AG04449 (cell line): ENCODE data around the gene CASP7.

Experiments used
- CTCF ChIA-PET: fragments of 350-600 bp; formaldehyde crosslinking; extraction: SDS; loops from one replicate; lab custom pipeline; 2021; ENCODE audit warnings: antibody characterized with exemption; lab: Yijun Ruan, JAX
- POLR2A ChIA-PET: fragments of 400-600, 350-600 bp; formaldehyde crosslinking; extraction: SDS; loops from one replicate; lab custom pipeline; 2020; ENCODE audit warnings: antibody characterized with exemption, inconsistent platforms; lab: Yijun Ruan, JAX
- DNase-seq: peaks from one replicate; pipeline ENCODE4 v3.0.0-alpha.2; 2010; ENCODE audit warnings: low read depth, low spot score
- H3K4me3 ChIP-seq: 2 replicates; pipeline ENCODE4 v1.5.1; 2011; ENCODE audit warnings: low read depth, mild to moderate bottlenecking, control low read depth, low read length
- TF ChIP-seq, protein P1 (sequence below): IDR thresholded peaks from one replicate; pipeline ENCODE4 v1.5.1; 2011; ENCODE audit warnings: mild to moderate bottlenecking, moderate library complexity, low read length, control low read depth, inconsistent platforms; ENCODE audit not compliant: insufficient read depth; ENCODE audit errors: missing control alignments

CASP7 gene

DNA sequence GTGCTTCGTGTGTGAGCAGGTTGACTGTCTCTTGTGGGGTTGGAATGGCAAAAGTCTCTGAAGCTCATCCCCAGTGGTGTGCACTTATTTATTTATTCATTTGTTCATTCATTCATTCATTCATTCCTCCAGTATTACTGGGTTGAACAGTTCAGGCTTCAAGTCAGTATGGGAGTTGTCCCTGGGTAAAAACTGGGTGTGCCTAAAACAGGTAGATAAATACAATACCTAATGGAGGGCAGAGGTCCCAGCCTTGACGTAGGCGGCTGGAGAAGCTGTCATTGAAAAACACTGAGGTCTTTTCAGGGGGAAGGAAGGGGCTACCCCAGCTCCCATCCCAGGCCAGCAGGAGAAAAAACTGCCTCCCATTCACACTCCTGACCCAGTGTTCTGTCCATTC, 11.0 kb downstream of the CASP7 start:
- TF ChIP-seq, protein P1, sequence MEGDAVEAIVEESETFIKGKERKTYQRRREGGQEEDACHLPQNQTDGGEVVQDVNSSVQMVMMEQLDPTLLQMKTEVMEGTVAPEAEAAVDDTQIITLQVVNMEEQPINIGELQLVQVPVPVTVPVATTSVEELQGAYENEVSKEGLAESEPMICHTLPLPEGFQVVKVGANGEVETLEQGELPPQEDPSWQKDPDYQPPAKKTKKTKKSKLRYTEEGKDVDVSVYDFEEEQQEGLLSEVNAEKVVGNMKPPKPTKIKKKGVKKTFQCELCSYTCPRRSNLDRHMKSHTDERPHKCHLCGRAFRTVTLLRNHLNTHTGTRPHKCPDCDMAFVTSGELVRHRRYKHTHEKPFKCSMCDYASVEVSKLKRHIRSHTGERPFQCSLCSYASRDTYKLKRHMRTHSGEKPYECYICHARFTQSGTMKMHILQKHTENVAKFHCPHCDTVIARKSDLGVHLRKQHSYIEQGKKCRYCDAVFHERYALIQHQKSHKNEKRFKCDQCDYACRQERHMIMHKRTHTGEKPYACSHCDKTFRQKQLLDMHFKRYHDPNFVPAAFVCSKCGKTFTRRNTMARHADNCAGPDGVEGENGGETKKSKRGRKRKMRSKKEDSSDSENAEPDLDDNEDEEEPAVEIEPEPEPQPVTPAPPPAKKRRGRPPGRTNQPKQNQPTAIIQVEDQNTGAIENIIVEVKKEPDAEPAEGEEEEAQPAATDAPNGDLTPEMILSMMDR: no peak
- DNase-seq: no peak
- ChIA-PET CTCF (interaction anchor here (1.3 to 3.3 kb wide), 2 partner anchors 12 to 411 kb away, joined by 3 to 10 read pairs; no protein-coding TSS in a partner anchor), POLR2A (no interaction called here)
- H3K4me3 ChIP-seq: no peak overlapping the region

DNA sequence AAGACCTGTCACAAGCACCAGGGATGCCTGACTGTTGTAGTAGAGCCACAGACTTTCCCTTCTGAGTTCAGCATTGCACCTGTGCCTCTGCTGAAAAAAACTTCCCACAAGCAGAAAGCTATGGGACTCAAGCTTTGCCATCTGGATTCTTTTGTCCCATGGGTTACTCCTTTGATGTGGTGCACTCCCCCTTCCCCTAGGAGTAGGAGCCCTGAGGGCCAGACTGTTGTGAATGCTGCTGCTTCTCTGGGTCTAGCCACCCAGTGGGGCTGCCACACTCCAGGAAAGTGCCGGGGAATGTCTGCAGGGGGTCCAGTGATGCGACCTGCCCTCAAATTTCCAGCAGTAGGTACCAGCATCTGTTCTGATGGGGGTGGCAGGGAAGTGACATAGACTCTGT, 11.7 kb downstream of the CASP7 start:
- TF ChIP-seq, protein P1: no peak
- no peak for DNase-seq
- ChIA-PET POLR2A (no interaction called here), CTCF (interaction anchor here (0.7 to 3.3 kb wide), 5 partner anchors 11 to 410 kb away, joined by 3 to 10 read pairs (median 3); no protein-coding TSS in a partner anchor)
- no peak overlapping the region for H3K4me3 ChIP-seq

DNA sequence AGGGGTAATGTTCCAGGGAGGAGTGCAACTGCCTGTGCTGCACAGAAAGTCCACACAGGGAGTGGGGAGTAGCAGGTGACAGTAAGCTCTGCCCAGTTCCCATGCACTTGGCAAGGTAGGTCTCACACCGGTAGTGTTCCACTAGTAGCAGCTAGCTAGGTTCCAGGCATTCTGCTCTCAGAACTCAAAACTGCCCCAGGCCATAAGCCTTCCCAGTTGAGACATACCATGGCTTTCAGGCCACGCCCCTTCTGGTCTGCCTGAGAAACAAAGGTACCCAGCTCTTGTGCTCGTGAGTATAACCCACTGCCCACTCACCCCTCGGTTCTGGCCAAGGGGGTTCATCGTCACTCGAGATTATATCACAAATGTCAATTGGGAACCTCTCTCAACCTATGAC, 12.6 kb downstream of the CASP7 start:
- ChIA-PET CTCF (interaction anchor here (1.0 to 3.3 kb wide), 5 partner anchors 10 to 409 kb away, joined by 3 to 10 read pairs (median 3); no protein-coding TSS in a partner anchor), POLR2A (no interaction called here)
- no peak for DNase-seq
- no peak overlapping the region for H3K4me3 ChIP-seq
- TF ChIP-seq, protein P1: no peak

DNA sequence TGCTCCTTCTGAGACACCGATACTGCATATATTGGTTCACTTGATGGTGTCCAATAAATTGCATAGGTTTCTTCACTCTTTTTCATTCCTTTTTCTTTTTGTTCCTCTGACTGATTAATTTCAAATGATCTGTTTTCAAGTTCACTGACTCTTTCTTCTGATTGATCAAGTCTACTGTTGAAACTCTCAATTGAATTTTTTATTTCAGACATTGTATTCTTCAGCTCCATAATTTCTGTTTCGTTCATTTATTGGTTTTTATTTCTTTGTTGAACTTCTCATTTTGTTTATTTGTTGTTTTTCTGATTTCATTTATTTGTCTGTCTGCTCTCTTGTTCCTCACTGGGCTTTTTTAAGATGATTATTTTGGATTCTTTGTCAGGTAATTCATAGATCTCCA, 13.6 kb downstream of the CASP7 start:
- TF ChIP-seq, protein P1: no peak
- ChIA-PET CTCF (interaction anchor here (1.6 kb wide), 1 partner anchor 13 kb away, joined by 5 read pairs; no protein-coding TSS in a partner anchor), POLR2A (no interaction called here)
- DNase-seq: no peak
- H3K4me3 ChIP-seq: no peak overlapping the region

DNA sequence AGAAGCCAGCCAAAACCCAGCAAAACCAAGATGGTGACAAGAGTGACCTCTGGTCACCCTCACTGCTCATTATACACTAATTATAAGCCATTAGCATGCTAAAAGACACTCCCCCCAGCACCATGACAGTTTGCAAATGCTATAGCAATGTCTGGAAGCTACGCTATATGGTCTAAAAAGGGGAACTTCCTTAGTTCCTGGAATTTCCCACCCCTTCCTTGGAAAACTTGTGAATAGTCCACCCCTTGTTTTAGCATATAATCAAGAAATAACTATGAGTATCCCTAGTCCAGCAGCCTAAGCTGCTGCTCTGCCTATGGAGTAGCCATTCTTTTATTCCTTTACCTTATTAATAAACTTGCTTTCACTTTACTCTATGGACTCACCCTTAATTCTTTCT, 16.0 kb downstream of the CASP7 start:
- CTCF ChIA-PET: no interaction called here
- DNase-seq: no peak
- POLR2A ChIA-PET: no interaction called here
- H3K4me3 ChIP-seq: no peak overlapping the region
- TF ChIP-seq, protein P1: no peak

DNA sequence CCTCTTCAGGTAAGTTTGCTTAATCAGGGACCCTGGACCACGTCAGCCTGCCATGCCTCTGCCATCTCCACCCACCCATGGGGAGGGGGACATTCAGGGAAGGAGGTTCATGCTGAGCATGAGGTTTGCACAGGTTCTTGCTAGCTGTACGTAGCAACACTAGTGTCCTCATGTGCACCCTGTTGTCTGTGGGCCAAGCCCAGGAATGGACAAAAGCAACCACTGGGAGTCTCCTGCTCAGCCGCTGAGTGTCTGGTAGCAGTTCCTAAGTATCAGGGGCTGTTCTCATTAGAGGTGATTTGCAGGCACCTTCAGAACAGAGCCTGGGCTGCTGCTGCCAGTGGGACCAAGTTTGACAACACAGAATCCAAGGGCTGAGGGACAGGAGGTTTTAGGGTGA, 17.9 kb downstream of the CASP7 start:
- TF ChIP-seq, protein P1: no peak
- no peak for DNase-seq
- POLR2A ChIA-PET: no interaction called here
- CTCF ChIA-PET: interaction anchor here (1.0 kb wide), 1 partner anchor 19 kb away, joined by 3 read pairs; no protein-coding TSS in a partner anchor
- H3K4me3 ChIP-seq: no peak overlapping the region
